ENCODE results near the gene FOXO3. TPM values are rescaled to one million over a fixed set of nuclear protein-coding genes. Genes with fewer than 3 reads are reported as not detected.

The FOXO3 gene
- total RNA-seq, 1 experiment from 2014 or later = 43.8 TPM

GRCh38 chr6:108630050-108630714, 69.5 kb downstream of the FOXO3 start:
- intact Hi-C loops (cut with micrococcal nuclease; ENCODE audit: unreplicated experiment) = no loop called here

GRCh38 chr6:108632441-108632840, 71.7 kb downstream of the FOXO3 start:
- CTCF ChIA-PET = no interaction called here
- Histone ChIP-seq H3K27me3 (ENCODE audit: control insufficient read depth, insufficient read depth, low read length) (no peaks in the 10 kb centered on the region), H3K9me3 (ENCODE audit: control insufficient read depth, insufficient read depth, low read depth, low read length) (no peaks in the 10 kb centered on the region), H3K27ac (ENCODE audit: low read length) (no peak overlapping the region), H3K36me3 (ENCODE audit: control insufficient read depth, insufficient read depth, low read length) (no peaks in the 10 kb centered on the region), H3K4me1 (ENCODE audit: control insufficient read depth, insufficient read depth, low read length) (peaks cover 9% of the 10 kb centered on the region; the same call in 1 of the 2 replicates), H3K4me3 (ENCODE audit: low read depth in 2 of 2, low read length in 2 of 2) (no peak overlapping the region)
- in situ Hi-C loops (cut with HindIII; ENCODE audit: low pct_unique_long_range_greater_than_20kb, low sequenced_read_pairs) (no loop called here), intact Hi-C loops (cut with micrococcal nuclease; ENCODE audit: unreplicated experiment) (no loop called here)
- no peak for TF ChIP-seq CTCF (IDR thresholded peaks at IDR 0.05)
- TF ChIP-seq SIN3A (IDR thresholded peaks at IDR 0.05; ENCODE audit: borderline replicate concordance, insufficient read depth, low read depth, low read length) = no peak
- TF ChIP-seq REST (IDR thresholded peaks at IDR 0.05; ENCODE audit: insufficient read depth in 1 of 2, low read depth in 2 of 2, low read length in 1 of 2) = no peak
- TF ChIP-seq POLR2AphosphoS5 (IDR thresholded peaks at IDR 0.05; ENCODE audit: low read depth, low read length) = no peak
- no peak for TF ChIP-seq TCF7L2 (IDR thresholded peaks at IDR 0.05; ENCODE audit: low read depth, low read length)
- BruUV-seq (replicated peaks) = no TSS peak
- ATAC-seq (no peak), DNase-seq (ENCODE audit: low read depth, low spot score) (no peak)
- POLR2A ChIA-PET = no interaction called here

More at GRCh38 chr6:108630050-108630714, 69.5 kb downstream of the FOXO3 start:
- no TSS peak for BruUV-seq (replicated peaks)
- ATAC-seq = no peak
- Histone ChIP-seq H3K27me3 (ENCODE audit: control insufficient read depth, insufficient read depth, low read length) (no peaks in the 10 kb centered on the region), H3K9me3 (ENCODE audit: control insufficient read depth, insufficient read depth, low read depth, low read length) (no peaks in the 10 kb centered on the region), H3K4me3 (ENCODE audit: low read depth in 2 of 2, low read length in 2 of 2) (no peak overlapping the region), H3K4me1 (ENCODE audit: control insufficient read depth, insufficient read depth, low read length) (peaks cover 9% of the 10 kb centered on the region; the same call in 1 of the 2 replicates), H3K27ac (ENCODE audit: low read length) (no peak overlapping the region), H3K36me3 (ENCODE audit: control insufficient read depth, insufficient read depth, low read length) (no peaks in the 10 kb centered on the region)
- TF ChIP-seq TCF7L2 (IDR thresholded peaks at IDR 0.05; ENCODE audit: low read depth, low read length) = no peak
- no peak for TF ChIP-seq POLR2AphosphoS5 (IDR thresholded peaks at IDR 0.05; ENCODE audit: low read depth, low read length)
- no peak for TF ChIP-seq REST (IDR thresholded peaks at IDR 0.05; ENCODE audit: insufficient read depth in 1 of 2, low read depth in 2 of 2, low read length in 1 of 2)
- TF ChIP-seq CTCF (IDR thresholded peaks at IDR 0.05) = no peak
- TF ChIP-seq SIN3A (IDR thresholded peaks at IDR 0.05; ENCODE audit: borderline replicate concordance, insufficient read depth, low read depth, low read length) = no peak
- no peak for DNase-seq (ENCODE audit: low read depth, low spot score)
- ChIA-PET POLR2A (no interaction called here), CTCF (no interaction called here)
- in situ Hi-C loops (cut with HindIII; ENCODE audit: low pct_unique_long_range_greater_than_20kb, low sequenced_read_pairs) = no loop called here
